Left cardiac atrium (tissue), 4 donors: Measurements from ENCODE around the gene FOXA1. TPM values are rescaled to one million over a fixed set of nuclear protein-coding genes. Genes with fewer than 3 reads are reported as not detected.

Experiments
- ATAC-seq, 2 donors: fragments of 200-7000 bp; cut with Tn5 transposase; one replicate each; pipeline ENCODE4 v1.9.1; 2020; ENCODE audit warnings: mild to moderate bottlenecking in 2 of 2, moderate library complexity in 2 of 2
- DNase-seq: peaks from one replicate; pipeline ENCODE4 v3.0.0-alpha.2; 2020
- intact Hi-C, 2 donors: fragments of 100-400 bp; cut with DNase I; formaldehyde crosslinking; loops; one replicate each; pipeline versions ENCODE4 v1.14.1 to v1.15.1; 2022 to 2023
- long read RNA-seq: library from polyadenylated mRNA; unstranded; transcript quantifications from one replicate; pipeline ENCODE4 v2.0.0, GENCODE V29; 2021
- total RNA-seq, 2 donors: library from RNA; stranded (reverse); fragmentation: NEBNext Ultra II Directional; extraction: Animal tissue kit (Norgen Biotek cat#: 25700); gene quantifications; one replicate each; pipeline ENCODE4 v1.2.1, GENCODE V29; 2021
- donor health status: DM: no; HTN: yes; CAD: no.
- donor health status: DM: no; HTN: yes; CAD: no; lungs with severe emphysema.
- donor health status: DM: yes; HTN: yes; CAD: no.
- donor health status: Dilated cardiomyopathy.

FOXA1 gene
- not detected for total RNA-seq
- long read RNA-seq: 0 reads

DNA sequence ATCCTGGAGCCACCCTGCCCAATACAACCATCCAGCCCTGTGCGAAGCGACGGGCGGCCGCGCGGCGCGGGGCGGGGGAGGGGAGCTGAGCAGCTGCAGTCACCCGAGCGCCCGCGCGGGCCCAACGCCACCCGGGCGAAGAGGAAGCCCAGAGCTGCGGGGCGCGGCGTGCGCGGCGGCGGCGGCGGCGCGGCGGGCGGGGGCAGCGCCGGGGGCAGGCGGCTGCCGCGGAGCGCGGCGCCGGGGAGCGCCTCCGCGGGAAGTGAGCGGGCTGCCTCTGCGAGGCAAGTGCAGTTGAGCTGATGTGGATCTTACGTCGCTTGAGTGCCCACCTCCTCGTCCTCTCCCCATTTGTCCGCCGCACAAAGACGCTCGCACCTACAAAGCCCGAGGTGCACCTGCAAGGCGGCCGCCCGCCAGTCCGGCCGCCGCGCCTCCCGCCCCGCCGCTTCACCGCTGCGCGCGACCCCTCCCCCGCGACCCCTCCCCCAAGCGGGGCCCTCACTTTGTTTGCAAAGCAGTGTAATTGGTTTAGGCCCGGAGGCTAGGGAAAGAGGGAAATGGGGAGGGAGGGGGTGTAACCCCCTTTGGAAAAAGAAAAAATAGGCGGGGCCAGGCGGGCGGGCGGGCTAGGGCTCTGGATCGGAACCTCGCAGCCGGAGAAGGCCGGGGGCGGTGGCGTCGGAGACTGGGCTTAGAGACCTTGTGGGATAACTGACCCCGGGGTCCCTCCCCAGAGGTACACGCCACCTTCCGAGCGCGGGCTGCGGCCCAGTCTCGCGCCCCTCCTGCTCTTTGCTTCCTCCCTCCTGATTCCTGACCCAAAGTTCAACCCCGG is at the start of gene FOXA1, which contains the start of gene TTC6:
TSS of gene FOXA1 (minus strand) at position 279 of the 838 bp plus-strand sequence. CDS start at position 2, 277 bp downstream.
TSS of gene TTC6 (plus strand) at position 659 of the 838 bp plus-strand sequence. CDS start 26,436 bp downstream, outside the sequence.
- ATAC-seq (peak; percentile 27 to 28), DNase-seq (peak; percentile 18)
- intact Hi-C loops: loop anchor here in 1 of 2 donors (10.0 kb wide), 1 partner anchor 350 kb away; no protein-coding TSS in a partner anchor

GRCh38 chr14:37643701-37644100 is 48.7 kb upstream of the FOXA1 start:
- intact Hi-C loops: no loop called here
- DNase-seq (no peak), ATAC-seq (no peak)

- DNase-seq: no peak
- intact Hi-C loops: no loop called here
- ATAC-seq: no peak
Measured at GRCh38 chr14:37642125-37642524, 47.1 kb upstream of the FOXA1 start.

DNA sequence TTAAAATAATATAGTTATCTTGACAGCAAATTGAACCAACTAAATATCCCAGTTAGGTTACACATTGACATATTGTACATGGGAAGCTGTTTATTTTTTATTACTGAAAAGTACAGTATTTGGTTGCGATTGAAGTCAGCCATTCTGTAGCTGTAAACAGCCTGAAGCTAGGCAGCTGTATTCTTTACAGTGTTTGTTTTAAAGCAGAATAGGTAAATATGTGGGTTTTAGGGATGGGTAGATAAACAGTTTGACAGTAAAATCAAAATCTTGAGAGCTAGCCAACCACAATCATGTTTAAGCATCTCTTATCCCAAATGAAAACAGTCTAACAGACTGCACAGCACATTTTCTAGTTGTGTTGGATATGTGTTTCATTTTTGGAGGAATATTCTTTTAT is 46.1 kb upstream of the FOXA1 start:
- no peak for DNase-seq
- ATAC-seq: no peak
- intact Hi-C loops: no loop called here

- ATAC-seq (no peak), DNase-seq (no peak)
- intact Hi-C loops: no loop called here
Measured at GRCh38 chr14:37638599-37638998, 43.5 kb upstream of the FOXA1 start.

DNA sequence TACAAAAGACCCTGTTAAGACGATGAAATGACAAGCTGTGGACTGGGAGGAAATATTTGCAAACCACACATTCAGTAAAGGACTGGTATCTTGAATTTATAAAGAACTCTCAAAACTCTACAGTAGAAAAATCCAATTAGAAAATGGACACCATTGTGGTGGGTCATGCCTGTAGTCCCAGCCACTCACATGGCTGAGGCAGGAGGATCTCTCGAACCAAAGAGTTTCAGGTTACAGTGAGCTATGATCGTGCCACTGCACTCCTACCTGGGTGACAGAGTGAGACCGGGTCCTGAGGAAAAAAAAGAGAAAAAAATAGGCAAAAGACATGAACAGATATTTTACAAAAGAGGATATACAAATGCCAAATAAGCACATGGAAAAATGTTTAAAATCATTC is 42.3 kb upstream of the FOXA1 start:
- DNase-seq (no peak), ATAC-seq (no peak)
- intact Hi-C loops: no loop called here

- intact Hi-C loops: no loop called here
- DNase-seq (no peak), ATAC-seq (no peak)
Measured at GRCh38 chr14:37625597-37626595, 30.8 kb upstream of the FOXA1 start.

DNA sequence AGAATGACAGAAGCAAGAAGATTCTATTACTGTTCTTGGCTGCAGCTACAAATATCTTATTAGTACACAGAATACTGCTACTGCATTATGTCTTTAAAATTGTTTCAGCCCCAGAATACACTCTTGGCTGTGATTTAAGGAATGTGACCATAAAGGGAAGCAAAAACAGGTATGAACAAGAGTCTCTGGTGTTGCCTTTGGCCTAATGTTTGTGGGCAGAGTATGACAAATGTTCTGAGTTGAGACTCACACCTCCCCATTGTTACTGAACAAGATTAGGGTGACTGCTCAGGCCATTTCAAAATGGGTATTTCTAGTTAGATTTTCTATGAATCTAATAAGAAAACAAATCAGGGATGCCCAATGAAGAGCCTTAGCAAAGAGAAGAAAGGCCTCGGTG is 28.9 kb upstream of the FOXA1 start:
- DNase-seq (no peak), ATAC-seq (no peak)
- intact Hi-C loops: no loop called here

GRCh38 chr14:37623426-37623951 is 28.4 kb upstream of the FOXA1 start:
- intact Hi-C loops: no loop called here
- DNase-seq (no peak), ATAC-seq (no peak)

GRCh38 chr14:37622231-37622923 is 27.3 kb upstream of the FOXA1 start:
- DNase-seq (no peak), ATAC-seq (no peak)
- intact Hi-C loops: no loop called here

- DNase-seq: no peak
- intact Hi-C loops: no loop called here
- no peak for ATAC-seq
Measured at GRCh38 chr14:37620856-37621255, 25.8 kb upstream of the FOXA1 start.

- DNase-seq: no peak
- ATAC-seq: no peak
- intact Hi-C loops: no loop called here
Measured at GRCh38 chr14:37618498-37619028, 23.5 kb upstream of the FOXA1 start.

DNA sequence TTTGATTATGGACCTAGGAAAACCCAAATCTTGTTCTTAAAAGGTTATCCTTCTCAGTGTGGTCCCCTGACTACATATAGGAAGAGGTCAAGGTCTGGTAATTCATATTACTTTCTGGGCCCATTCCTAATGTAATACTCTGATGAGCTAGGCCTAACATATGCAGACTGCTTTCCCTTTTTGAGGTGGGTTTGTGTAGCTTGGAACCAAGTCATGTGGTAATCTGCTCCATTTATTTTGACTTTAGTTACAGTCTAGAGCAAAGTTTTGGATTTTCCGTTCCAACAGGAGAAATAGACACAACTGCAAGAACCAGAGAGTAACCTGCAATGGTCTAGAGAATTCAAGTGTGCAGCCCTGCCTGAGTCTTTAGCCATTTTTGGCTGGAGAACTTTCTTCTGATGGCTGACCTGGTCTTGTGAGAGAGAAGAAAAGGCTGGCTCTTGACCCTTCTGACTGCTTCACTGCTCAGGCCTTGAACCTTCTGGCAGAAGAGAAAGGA is 22.9 kb upstream of the FOXA1 start:
- DNase-seq: no peak
- intact Hi-C loops: no loop called here
- ATAC-seq: no peak

- no peak for ATAC-seq
- intact Hi-C loops: no loop called here
- no peak for DNase-seq
Measured at GRCh38 chr14:37616853-37617252, 21.8 kb upstream of the FOXA1 start.

GRCh38 chr14:37615582-37616289 is 20.7 kb upstream of the FOXA1 start:
- intact Hi-C loops: no loop called here
- no peak for ATAC-seq
- no peak for DNase-seq

DNA sequence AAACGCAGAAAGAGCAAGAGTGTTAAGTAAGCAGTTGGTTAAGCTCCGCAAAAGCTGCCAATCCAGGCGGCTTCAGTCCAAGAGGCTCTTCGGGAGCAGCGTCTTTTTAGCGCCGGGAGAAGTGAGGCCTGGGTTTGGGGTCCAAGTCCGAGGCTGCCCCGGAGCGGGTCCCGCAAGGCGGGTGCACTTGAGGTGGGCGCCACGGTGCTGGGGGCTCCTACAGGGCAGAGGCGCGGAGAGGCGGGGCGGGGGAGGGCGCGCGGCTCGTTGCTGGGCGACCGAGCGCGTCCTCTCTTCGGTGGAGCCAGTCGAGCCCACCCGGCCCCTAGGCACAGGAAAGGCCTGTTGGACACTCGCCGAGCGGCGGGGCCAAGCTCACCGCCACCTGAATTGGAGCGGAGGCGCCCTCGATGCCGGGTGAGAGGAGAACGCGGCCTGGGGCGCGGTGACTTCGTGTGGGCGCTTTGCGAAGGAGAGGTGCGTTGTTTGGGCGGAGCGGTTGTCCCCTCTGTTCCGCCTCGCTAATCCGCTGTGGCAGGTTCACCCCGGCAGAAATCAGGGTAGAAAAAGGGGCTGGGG is 16.0 kb upstream of the FOXA1 start:
- intact Hi-C loops: no loop called here
- ATAC-seq (no peak), DNase-seq (no peak)

DNA sequence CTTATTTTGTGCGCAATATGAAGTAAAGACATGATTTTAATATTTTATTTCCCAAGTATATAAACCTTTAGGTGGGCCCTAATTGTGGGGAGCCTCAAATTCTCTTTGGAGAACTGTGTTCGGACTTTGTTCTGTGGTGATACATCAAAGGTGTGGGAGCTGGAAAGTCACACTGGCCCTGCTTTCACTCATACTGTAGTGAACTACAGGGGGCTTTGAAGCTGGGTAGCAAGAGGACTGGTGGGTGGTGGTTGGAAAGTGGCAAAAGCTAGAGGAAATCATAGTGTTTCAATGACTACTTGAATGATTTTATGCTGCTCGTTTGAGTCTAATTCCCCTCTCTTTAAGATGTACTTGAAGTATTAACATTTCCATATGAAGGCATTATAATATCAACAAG is 13.6 kb upstream of the FOXA1 start:
- DNase-seq (no peak), ATAC-seq (no peak)
- intact Hi-C loops: no loop called here

GRCh38 chr14:37606678-37607077 is 11.6 kb upstream of the FOXA1 start:
- intact Hi-C loops: no loop called here
- DNase-seq (no peak), ATAC-seq (no peak)
